Central memory CD8-positive, alpha-beta T cell (primary cell): ENCODE results near the gene GNPAT.
"Not testable (repeated sequence)": the region's sequence is repeated elsewhere in the genome, so short reads cannot be mapped to it uniquely, and the experiment has no call there.

Experiments
- ATAC-seq: fragments of 150-1000 bp; cut with Tn5 transposase; replicated peaks from 2 replicates; pipeline ENCODE4 v1.10.0; 2022; ENCODE audit warnings: mild to moderate bottlenecking, moderate FRiP score, moderate number of reproducible peaks; ENCODE audit not compliant: poor library complexity, severe bottlenecking; ENCODE audit errors: extremely low read depth
- DNase-seq, 2 donors: peaks; one replicate each; pipeline ENCODE4 v3.0.0; 2021; ENCODE audit warnings: low spot score in 2 of 2
- H3K27ac Mint-ChIP-seq: one replicate; pipeline ENCODE4 v1.8.0; 2022; ENCODE audit warnings: low read depth, mild to moderate bottlenecking, moderate library complexity, mixed read lengths
- H3K27me3 Mint-ChIP-seq: one replicate; pipeline ENCODE4 v1.8.0; 2022; ENCODE audit warnings: mixed read lengths
- H3K36me3 Mint-ChIP-seq: one replicate; pipeline ENCODE4 v1.8.0; 2022; ENCODE audit warnings: mild to moderate bottlenecking, moderate library complexity, mixed read lengths; ENCODE audit not compliant: insufficient read depth
- H3K4me1 Mint-ChIP-seq: one replicate; pipeline ENCODE4 v1.8.0; 2022; ENCODE audit warnings: mixed read lengths
- H3K4me3 Mint-ChIP-seq: one replicate; pipeline ENCODE4 v1.8.0; 2022; ENCODE audit warnings: mild to moderate bottlenecking, moderate library complexity, mixed read lengths
- H3K9me3 Mint-ChIP-seq: one replicate; pipeline ENCODE4 v1.8.0; 2022; ENCODE audit warnings: mixed read lengths

Gene GNPAT

DNA sequence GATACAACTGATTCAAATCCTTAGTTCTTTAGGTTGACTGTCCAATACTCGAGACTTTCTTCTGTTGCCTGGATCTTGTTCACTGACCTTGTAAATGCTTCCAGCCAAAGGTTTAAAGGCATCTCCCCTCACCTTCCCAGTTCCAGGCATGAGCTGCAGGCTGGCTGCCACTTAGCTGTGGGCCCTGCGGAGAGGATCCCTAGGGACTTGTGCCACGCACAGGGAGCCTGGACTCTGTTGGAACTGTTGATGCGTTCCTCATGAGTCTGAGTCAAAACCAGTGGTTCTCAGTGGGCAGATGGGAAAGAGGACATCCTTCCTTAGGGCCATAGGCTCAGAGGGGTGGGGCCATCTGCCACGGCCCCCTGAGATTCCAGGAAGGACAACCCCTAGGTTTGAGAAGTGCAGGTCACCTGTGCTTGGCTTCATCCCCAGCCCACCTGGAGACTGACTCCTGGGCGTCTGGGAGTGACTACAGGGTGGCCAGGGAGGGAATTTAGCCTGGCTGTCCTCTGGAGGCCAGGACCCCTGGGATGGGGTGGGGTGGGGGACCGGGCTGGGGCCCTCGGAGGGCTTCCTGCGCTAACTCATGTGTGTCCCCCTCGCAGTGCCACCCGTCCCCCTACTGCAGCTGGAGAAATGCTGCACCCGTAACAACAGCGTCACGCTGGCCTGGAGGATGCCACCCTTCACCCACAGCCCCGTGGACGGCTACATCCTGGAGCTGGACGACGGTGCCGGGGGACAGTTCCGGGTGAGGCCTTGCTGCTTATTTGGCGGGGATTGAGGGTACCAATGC, 37.6 kb upstream of the GNPAT start:
- H3K36me3 Mint-ChIP-seq = no peaks in the 10 kb centered on the region
- H3K27me3 Mint-ChIP-seq = peaks cover 26% of the 10 kb centered on the region
- H3K27ac Mint-ChIP-seq = no peak overlapping the region
- H3K4me1 Mint-ChIP-seq = peaks cover 12% of the 10 kb centered on the region
- no peak overlapping the region for H3K4me3 Mint-ChIP-seq
- ATAC-seq (no peak), DNase-seq (no peak)
- no peaks in the 10 kb centered on the region for H3K9me3 Mint-ChIP-seq

DNA sequence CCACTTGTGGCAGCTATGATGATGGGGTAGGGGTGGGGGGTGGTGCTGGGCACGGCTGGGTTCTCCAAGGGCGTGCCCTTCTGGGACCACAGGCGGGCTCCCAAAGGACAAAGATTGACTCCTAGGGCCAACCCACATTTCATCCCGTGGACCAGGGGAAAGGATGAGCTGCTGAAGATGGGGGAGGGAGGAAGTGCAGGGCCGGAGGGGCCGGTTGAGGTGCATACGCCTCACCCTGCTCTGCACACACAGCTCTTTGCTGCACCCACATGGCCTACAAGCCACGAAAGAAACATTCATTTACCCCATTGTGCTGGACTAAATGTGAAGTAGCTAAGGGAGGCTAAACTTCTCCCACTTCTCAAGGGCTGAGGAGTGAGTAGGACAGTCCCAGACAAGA, 34.2 kb upstream of the GNPAT start:
- no peak overlapping the region for H3K27ac Mint-ChIP-seq
- ATAC-seq (no peak), DNase-seq (no peak)
- peaks cover 17% of the 10 kb centered on the region for H3K27me3 Mint-ChIP-seq
- H3K4me3 Mint-ChIP-seq = no peak overlapping the region
- H3K9me3 Mint-ChIP-seq = no peaks in the 10 kb centered on the region
- H3K36me3 Mint-ChIP-seq = peaks cover 4% of the 10 kb centered on the region
- H3K4me1 Mint-ChIP-seq = peaks cover 15% of the 10 kb centered on the region

DNA sequence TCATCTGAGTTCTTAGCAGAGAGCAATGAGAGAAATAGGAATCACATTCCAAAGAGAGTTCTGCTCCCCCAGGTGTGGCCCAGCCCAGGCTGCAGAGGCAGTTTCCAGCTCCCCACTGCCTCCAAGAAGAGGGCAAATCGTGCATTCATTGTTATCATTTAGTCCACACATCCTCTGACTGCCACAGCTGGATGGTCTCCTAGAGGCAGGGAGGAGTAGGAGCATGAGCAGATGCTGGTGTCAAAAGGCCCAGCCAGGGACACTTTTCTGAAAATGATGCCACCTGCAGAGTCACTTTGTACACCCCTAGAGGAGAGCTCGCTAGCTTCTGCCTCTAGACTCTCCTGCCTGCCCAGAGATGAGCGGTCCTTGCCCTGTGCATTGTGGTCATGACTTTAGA, 33.6 kb upstream of the GNPAT start:
- Mint-ChIP-seq H3K36me3 (peaks cover 4% of the 10 kb centered on the region), H3K4me1 (peaks cover 11% of the 10 kb centered on the region), H3K27me3 (peaks cover 17% of the 10 kb centered on the region), H3K9me3 (no peaks in the 10 kb centered on the region), H3K27ac (no peak overlapping the region), H3K4me3 (no peak overlapping the region)
- ATAC-seq (no peak), DNase-seq (no peak)

DNA sequence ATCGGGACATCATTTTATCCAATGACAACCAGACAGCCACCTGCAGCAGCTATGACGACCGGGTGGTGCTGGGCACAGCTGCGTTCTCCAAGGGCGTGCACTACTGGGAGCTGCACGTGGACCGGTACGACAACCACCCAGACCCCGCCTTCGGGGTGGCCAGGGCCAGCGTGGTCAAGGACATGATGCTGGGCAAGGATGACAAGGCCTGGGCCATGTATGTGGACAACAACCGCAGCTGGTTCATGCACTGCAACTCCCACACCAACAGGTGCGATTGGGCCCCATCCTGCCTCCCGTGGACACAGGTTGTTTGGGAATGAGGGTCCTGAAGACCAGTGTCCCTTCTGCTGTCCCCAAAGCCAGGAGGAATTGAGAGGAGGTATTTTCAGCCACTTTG, 32.0 kb upstream of the GNPAT start:
- Mint-ChIP-seq H3K27ac (no peak overlapping the region), H3K4me1 (peaks cover 7% of the 10 kb centered on the region), H3K36me3 (peaks cover 4% of the 10 kb centered on the region), H3K4me3 (no peak overlapping the region), H3K9me3 (no peaks in the 10 kb centered on the region), H3K27me3 (peaks cover 21% of the 10 kb centered on the region)
- DNase-seq = no peak
- ATAC-seq = no peak

DNA sequence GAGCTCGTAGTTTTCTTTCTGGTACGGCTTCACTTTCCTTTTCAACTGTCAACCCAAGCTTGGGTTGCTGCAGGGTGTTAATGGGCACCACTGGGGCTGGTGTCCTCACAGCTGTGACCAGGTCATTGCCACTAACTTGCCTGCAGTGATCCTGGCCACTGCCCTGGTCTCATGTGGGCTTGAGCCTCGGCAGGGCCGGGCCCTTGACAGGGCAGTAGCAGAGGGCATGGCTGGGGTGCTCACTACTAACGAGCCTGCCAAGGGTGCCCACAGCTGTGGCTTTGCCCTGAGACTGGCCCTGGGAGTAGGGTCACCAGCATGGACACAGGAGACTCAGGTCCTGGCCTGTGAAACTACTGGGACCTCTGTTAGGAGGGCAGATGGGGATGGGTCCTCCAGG, 31.5 kb upstream of the GNPAT start:
- DNase-seq (no peak), ATAC-seq (no peak)
- Mint-ChIP-seq H3K27ac (no peak overlapping the region), H3K36me3 (peaks cover 4% of the 10 kb centered on the region), H3K9me3 (no peaks in the 10 kb centered on the region), H3K27me3 (peaks cover 17% of the 10 kb centered on the region), H3K4me3 (no peak overlapping the region), H3K4me1 (peaks cover 7% of the 10 kb centered on the region)

DNA sequence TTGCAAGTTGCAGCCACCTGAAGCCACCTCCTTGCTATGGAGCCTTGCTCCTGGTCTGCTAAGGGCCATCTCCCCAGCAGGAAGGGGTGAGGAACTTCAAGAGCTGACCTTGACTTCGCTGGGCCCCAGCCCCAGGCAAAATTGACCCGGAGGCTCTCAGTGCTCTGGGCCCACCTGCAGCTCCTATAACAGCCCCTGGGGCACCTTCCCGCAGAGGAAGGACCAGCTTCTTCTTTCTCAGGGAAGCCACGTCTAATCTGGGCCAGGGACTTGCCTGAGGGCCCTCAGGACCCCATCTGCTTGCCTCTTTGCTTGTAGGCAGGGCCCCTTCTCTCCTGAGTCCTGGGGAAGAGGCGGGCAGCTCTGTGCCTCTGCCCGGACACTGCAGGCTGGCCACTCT, 30.9 kb upstream of the GNPAT start:
- H3K9me3 Mint-ChIP-seq = no peaks in the 10 kb centered on the region
- H3K36me3 Mint-ChIP-seq = peaks cover 4% of the 10 kb centered on the region
- DNase-seq (no peak), ATAC-seq (no peak)
- H3K4me1 Mint-ChIP-seq = peaks cover 9% of the 10 kb centered on the region
- H3K4me3 Mint-ChIP-seq = no peak overlapping the region
- H3K27me3 Mint-ChIP-seq = peaks cover 11% of the 10 kb centered on the region
- H3K27ac Mint-ChIP-seq = no peak overlapping the region

DNA sequence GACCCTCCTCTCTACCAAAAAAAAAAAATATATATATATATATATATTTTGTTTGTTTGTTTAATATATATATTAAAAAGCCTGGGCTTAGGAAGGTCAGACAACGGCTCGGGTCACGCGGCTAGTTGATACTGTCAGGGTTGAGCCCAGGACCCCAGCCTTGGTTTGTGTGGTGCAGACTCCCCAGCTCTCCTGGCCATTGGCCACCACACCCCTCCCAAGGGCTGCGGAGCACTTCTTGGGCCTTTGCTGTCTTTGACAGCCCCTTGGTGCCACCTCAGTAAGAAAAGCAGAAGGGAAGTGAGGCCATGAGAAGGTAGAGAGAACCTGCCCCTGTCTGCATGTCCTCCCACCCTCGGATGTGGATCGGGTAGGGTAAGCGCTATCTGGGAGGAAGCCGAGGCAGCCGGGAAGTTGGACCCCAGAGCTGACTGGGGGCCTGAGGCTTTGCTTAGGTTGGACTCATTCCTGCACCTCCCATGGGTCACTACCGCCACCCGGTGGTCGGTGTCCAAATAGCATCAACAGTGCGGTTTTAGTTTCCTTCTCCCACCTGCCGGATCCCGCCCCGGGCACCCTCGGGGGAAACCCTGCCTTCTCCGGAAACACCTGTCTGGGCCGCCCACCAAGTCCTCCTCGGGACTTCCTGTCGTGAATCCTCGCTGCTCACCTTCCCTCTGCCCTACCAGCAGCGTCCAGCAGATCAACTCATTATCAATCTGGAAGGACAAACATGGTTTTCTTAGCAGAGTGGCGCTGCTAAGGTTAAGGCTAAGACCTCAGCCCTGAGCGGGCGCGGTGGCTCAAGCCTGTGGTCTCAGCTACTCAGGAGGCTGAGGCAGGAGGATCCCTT, 29.8 kb upstream of the GNPAT start:
- Mint-ChIP-seq H3K9me3 (no peaks in the 10 kb centered on the region), H3K27me3 (peaks cover 5% of the 10 kb centered on the region), H3K4me3 (peak overlapping the region; percentile 69), H3K27ac (peak overlapping the region; percentile 81), H3K4me1 (peaks cover 13% of the 10 kb centered on the region), H3K36me3 (peaks cover 4% of the 10 kb centered on the region)
- ATAC-seq = peak; percentile 88
- peak; percentile 85 to 88 for DNase-seq

DNA sequence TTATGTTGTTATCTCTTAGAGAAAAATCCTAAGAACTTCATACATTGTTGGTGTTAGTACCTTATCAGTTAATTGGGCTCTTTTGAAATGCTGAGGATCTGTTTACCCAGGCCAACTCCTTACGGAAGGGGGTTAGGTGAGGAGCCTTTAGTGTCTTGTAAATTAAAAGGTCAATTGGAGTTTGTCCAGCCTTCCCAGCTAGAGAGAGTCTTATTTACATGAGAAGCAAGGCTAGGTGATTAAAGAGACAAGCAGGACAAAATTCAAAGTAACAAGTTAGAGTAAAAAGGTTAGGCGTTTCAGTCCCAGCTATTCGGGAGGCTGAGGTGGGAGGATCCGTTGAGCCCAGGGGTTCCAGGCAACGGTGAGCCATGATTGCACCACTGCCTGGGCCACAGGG, 28.7 kb upstream of the GNPAT start:
- Mint-ChIP-seq H3K27ac (peak overlapping the region; percentile 81), H3K4me1 (peaks cover 13% of the 10 kb centered on the region)
- not testable (repeated sequence) for DNase-seq, H3K27me3 Mint-ChIP-seq, ATAC-seq, H3K36me3 Mint-ChIP-seq, H3K9me3 Mint-ChIP-seq, H3K4me3 Mint-ChIP-seq

DNA sequence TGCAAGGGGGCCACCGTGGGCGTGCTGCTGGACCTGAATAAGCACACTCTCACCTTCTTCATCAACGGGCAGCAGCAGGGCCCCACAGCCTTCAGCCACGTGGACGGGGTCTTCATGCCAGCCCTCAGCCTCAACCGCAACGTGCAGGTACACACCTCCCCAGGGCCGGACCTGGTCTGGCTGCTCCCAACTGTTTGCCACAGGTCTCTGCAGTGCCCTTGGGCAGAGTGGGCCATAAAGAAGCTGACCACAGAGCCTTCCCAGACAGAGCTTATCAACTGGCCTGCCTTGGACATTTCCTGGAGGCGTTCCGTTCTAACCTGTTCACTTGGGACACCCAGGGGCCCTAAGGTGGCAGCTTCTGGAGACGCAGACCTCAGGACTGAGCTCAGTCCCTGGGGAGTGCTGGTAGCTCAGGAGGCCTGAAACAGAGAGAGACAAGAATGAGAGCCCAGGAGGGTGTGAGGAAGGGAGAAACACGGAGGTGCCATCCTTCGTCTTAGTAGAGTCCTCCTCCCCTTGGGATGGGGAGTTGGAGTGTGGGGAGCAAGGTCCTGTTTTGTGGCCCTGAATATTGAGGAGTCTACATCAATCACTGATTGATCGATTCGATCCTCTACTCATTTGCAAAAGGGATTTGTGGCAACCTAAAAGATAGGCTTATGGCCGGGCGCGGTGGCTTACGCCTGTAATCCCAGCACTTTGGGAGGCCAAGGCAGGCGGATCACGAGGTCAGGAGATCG, 27.0 kb upstream of the GNPAT start:
- Mint-ChIP-seq H3K36me3 (peaks cover 4% of the 10 kb centered on the region), H3K27ac (no peak overlapping the region), H3K27me3 (peaks cover 5% of the 10 kb centered on the region), H3K9me3 (no peaks in the 10 kb centered on the region), H3K4me3 (no peak overlapping the region), H3K4me1 (peaks cover 13% of the 10 kb centered on the region)
- DNase-seq (no peak), ATAC-seq (no peak)

DNA sequence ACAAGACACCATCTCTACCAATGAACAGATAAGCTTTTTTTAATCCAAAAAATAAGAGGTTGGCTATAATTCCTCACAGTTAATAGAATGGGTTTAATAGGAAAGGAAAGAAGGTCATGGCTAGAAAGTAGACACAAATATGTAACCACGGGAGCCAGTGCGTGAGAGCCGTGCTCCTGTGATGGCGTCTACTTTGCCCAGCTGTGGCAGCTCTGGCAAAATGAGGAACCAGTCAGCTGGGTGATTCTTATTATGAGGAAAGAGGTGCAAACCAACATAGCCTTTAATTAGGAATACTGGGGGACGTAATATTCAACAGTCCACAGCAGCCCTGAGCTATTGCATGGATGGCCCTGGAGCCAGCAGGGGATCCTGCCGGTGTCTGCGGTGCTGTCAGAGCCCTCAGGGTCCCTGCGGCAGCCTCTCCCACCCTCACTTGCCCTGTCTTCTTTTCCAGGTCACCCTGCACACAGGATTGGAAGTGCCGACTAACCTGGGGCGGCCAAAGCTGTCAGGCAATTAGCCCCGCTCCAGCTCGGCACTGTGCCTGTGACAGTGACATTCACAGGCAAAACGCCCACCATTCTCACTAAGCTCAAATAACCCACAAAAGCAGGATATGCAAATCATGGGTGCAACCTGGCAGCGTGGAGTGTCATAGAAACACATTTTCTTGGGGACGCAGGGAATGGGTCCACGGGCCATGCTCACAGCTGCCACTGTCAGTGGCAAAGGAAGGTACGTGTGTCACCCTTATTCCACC, 25.9 kb upstream of the GNPAT start:
- Mint-ChIP-seq H3K36me3 (peaks cover 4% of the 10 kb centered on the region), H3K9me3 (no peaks in the 10 kb centered on the region), H3K4me1 (peaks cover 13% of the 10 kb centered on the region), H3K27me3 (peaks cover 5% of the 10 kb centered on the region), H3K27ac (no peak overlapping the region), H3K4me3 (no peak overlapping the region)
- ATAC-seq (no peak), DNase-seq (no peak)

DNA sequence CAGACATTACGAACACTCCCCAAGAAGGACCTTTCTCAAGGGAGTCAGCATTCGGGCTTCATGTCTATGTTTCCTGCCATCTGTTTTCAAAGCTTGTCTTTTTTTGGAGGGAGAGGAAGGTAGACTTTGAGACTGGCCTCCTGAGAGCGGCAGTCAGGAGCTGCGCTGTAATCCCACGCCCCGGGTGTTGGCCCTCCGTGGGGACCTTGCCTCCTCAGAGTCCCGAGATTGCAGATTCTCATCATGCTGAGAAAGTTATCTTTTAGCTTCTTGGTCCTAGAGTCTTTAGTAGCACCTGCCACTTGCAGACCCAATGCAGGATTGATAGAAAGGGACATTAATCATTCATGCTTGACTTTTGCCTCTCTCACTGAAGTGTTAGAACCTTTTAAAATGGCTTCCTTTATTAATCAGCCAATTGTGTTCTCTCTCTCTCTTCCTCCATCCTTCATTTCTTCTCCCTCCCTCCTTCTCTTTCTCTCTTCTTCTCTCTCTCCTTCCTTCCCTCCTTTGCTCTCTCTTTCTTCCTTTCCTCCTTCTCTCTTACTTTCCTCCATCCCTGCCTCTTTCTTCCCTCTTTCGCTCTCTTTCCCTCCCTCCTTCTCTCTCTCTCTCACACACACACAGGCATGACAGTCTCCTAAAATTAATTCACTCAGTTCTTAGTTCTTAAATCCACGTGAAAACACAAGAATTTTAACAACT, 25.2 kb upstream of the GNPAT start:
- no peak for DNase-seq
- ATAC-seq = no peak
- Mint-ChIP-seq H3K36me3 (peaks cover 4% of the 10 kb centered on the region), H3K27ac (no peak overlapping the region), H3K9me3 (no peaks in the 10 kb centered on the region), H3K4me3 (no peak overlapping the region), H3K4me1 (peaks cover 13% of the 10 kb centered on the region), H3K27me3 (peaks cover 5% of the 10 kb centered on the region)
